AG04450 (cell line): ENCODE data around the gene TRMT112. TPM values are rescaled to one million over a fixed set of nuclear protein-coding genes. Genes with fewer than 3 reads are reported as not detected.

Source experiments
- CTCF ChIA-PET: fragments of 300-600, 350-600 bp; formaldehyde crosslinking; extraction: SDS; loops from one replicate; lab custom pipeline; 2022; ENCODE audit warnings: antibody characterized with exemption, inconsistent platforms; lab: Charles Lee
- POLR2A ChIA-PET: fragments of 350-600 bp; formaldehyde crosslinking; extraction: SDS; loops from one replicate; lab custom pipeline; 2021; ENCODE audit warnings: antibody characterized with exemption, inconsistent platforms; lab: Yijun Ruan, JAX
- DNase-seq: peaks from one replicate; pipeline ENCODE4 v3.0.0-alpha.2; 2011; ENCODE audit warnings: low read depth, low spot score
- H3K27ac ChIP-seq: one replicate; pipeline ENCODE4 v1.5.1; 2012; ENCODE audit warnings: low read depth, low read length, control low read depth
- H3K27me3 ChIP-seq: one replicate; pipeline ENCODE4 v1.6.0; 2012; ENCODE audit warnings: low read length; ENCODE audit not compliant: control insufficient read depth, insufficient read depth
- H3K4me3 ChIP-seq: 2 replicates; pipeline ENCODE4 v1.5.1; 2011; ENCODE audit warnings: mild to moderate bottlenecking, low read depth, low read length, control low read depth
- H3K9me3 ChIP-seq: 2 replicates; pipeline ENCODE4 v1.5.1; 2012; ENCODE audit warnings: low read length; ENCODE audit not compliant: control insufficient read depth, insufficient read depth
- polyA plus RNA-seq: library from polyadenylated mRNA; depleted of rRNA; stranded (reverse); fragments of >200 nt; gene quantifications from 2 replicates; pipeline ENCODE4 v1.2.3, GENCODE V29; 2011
- TF ChIP-seq, protein P1 (sequence below): IDR thresholded peaks from 2 replicates; pipeline ENCODE4 v1.5.1; 2011; ENCODE audit warnings: low read depth, low read length, control low read depth, inconsistent platforms

The TRMT112 gene
- polyA plus RNA-seq, 1 experiment: 194 TPM

DNA sequence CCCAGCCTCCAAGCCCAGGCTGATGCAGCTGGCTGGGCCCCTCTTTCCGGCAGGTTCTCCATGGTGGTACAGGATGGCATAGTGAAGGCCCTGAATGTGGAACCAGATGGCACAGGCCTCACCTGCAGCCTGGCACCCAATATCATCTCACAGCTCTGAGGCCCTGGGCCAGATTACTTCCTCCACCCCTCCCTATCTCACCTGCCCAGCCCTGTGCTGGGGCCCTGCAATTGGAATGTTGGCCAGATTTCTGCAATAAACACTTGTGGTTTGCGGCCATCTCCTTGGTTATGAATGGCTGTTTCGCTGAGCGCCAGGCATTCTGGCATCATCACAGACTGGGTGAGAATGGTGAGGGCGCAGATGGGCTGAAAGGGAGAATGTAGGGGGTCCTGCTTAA is 4.2 kb upstream of the TRMT112 start:
- no peaks in the 10 kb centered on the region for H3K27me3 ChIP-seq
- TF ChIP-seq, protein P1, sequence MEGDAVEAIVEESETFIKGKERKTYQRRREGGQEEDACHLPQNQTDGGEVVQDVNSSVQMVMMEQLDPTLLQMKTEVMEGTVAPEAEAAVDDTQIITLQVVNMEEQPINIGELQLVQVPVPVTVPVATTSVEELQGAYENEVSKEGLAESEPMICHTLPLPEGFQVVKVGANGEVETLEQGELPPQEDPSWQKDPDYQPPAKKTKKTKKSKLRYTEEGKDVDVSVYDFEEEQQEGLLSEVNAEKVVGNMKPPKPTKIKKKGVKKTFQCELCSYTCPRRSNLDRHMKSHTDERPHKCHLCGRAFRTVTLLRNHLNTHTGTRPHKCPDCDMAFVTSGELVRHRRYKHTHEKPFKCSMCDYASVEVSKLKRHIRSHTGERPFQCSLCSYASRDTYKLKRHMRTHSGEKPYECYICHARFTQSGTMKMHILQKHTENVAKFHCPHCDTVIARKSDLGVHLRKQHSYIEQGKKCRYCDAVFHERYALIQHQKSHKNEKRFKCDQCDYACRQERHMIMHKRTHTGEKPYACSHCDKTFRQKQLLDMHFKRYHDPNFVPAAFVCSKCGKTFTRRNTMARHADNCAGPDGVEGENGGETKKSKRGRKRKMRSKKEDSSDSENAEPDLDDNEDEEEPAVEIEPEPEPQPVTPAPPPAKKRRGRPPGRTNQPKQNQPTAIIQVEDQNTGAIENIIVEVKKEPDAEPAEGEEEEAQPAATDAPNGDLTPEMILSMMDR: no peak
- H3K4me3 ChIP-seq: no peak overlapping the region
- DNase-seq: no peak
- no peaks in the 10 kb centered on the region; the same call in 1 of the 2 replicates for H3K9me3 ChIP-seq
- ChIA-PET POLR2A (no interaction called here), CTCF (interaction anchor here (0.8 kb wide), 1 partner anchor 34 kb away, joined by 7 read pairs; no protein-coding TSS in a partner anchor)
- H3K27ac ChIP-seq: no peak overlapping the region

DNA sequence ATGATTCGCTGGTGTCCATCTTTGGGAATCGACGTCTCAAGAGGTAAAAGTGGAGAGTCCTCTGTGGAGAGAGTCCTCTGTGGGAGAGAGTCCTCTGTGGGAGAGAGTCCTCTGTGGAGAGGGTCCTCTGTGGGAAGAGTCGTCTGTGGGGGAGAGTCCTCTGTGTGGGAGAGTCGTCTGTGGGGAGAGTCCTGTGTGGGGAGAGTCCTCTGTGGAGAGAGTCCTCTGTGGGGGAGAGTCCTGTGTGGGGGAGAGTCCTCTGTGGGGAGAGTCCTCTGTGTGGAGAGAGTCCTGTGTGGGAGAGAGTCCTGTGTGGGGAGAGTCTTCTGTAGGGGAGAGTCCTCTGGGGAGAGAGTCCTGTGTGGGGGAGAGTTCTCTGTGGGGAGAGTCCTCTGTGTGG is 3.7 kb upstream of the TRMT112 start:
- no peak overlapping the region for H3K4me3 ChIP-seq
- TF ChIP-seq, protein P1: no peak
- no peak for DNase-seq
- no peaks in the 10 kb centered on the region for H3K27me3 ChIP-seq
- ChIA-PET CTCF (interaction anchor here (1.0 kb wide), 1 partner anchor 11 kb away, joined by 3 read pairs; no protein-coding TSS in a partner anchor), POLR2A (no interaction called here)
- no peaks in the 10 kb centered on the region; the same call in 1 of the 2 replicates for H3K9me3 ChIP-seq
- no peak overlapping the region for H3K27ac ChIP-seq

DNA sequence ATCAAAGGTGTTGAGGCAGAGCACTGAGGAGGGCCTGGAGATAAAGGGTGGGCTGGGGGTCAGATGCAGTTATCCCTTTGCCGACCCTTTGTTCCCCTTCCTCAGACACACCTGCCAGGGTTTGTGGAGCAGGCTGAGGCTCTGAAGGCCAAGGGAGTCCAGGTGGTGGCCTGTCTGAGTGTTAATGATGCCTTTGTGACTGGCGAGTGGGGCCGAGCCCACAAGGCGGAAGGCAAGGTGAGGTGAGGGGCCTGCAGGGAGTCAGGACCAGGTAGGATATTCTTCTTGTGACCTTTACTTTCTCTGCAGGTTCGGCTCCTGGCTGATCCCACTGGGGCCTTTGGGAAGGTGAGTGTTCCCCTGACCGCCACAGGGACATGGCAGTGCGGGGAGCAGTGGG is 3.2 kb upstream of the TRMT112 start:
- ChIA-PET POLR2A (no interaction called here), CTCF (interaction anchor here (1.0 kb wide), 1 partner anchor 11 kb away, joined by 3 read pairs; no protein-coding TSS in a partner anchor)
- no peaks in the 10 kb centered on the region for H3K27me3 ChIP-seq
- H3K9me3 ChIP-seq: no peaks in the 10 kb centered on the region; the same call in 1 of the 2 replicates
- TF ChIP-seq, protein P1: no peak
- DNase-seq: no peak
- H3K27ac ChIP-seq: no peak overlapping the region
- no peak overlapping the region for H3K4me3 ChIP-seq

DNA sequence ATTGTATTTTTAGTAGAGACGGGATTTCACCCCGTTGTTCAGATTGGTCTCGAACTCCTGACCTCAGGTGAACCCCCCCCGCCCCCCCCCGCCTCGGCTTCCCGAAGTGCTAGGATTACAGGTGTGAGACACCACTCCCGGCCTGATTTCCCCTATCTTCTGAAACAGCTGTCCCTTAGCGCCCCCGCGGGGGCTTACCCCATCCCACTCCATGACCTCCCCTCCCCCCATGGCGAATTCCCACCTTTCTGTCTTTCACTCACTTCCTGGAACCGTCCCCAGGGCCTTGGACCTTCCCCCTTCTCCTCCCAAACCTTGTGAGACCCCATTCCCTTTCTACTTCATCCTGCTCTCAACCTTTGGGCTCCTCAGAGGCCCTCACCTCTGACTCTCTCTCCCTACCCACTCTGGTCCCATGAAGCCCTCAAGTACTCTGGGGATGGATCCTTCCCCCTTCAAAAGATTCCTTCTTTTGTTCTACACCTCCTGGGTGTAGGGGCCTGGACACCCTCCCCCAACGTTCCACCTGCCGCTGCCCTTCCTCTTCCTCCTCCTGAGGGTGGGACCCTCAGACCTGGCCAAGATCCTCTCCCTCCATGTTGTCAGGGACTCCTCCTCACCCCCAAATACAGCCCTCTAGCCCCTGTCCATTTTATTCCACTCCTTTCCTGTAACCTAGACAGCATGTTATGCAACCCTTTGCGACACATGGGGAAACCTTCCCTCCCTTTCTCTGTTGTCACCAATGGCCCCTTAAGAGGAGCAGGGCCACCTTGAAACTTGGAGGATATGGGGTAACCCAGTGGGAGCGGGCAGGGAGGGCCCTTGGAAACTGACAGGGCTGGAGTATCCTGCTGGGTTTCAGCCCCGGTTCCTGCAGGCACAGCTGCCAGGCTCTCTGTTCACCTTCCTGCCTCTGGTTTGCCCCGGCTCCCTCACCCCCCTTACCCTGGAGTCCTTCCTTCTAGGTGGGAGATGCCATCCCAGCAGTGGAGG is 1.7 kb upstream of the TRMT112 start:
- TF ChIP-seq, protein P1: no peak
- Histone ChIP-seq H3K4me3 (peak overlapping the region; percentile 90), H3K27me3 (no peaks in the 10 kb centered on the region), H3K9me3 (no peaks in the 10 kb centered on the region; the same call in 1 of the 2 replicates), H3K27ac (no peak overlapping the region)
- ChIA-PET POLR2A (interaction anchor here (0.7 kb wide), 1 partner anchor 1318 kb away, joined by 3 read pairs; no protein-coding TSS in a partner anchor), CTCF (interaction anchor here (0.7 to 2.5 kb wide), 4 partner anchors 12 to 37 kb away, joined by 4 to 38 read pairs (median 18); no protein-coding TSS in a partner anchor)
- DNase-seq: no peak
